Gastroesophageal sphincter (tissue), 3 donors: Measurements from ENCODE around the gene CTRB2.

Experiments used
- EP300 ChIP-seq: sonication (generic); formaldehyde crosslinking; IDR thresholded peaks from one replicate; pipeline ENCODE4 v1.6.1; 2017; ENCODE audit warnings: antibody characterized with exemption, mild to moderate bottlenecking
- POLR2A ChIP-seq, 2 donors: fragments of 450-650 bp; IDR thresholded peaks; one replicate each; pipeline ENCODE4 v1.6.1; 2017; ENCODE audit warnings: antibody characterized with exemption in 2 of 2, mild to moderate bottlenecking in 2 of 2, moderate library complexity in 1 of 2
- POLR2AphosphoS5 ChIP-seq: sonication (generic); formaldehyde crosslinking; IDR thresholded peaks from one replicate; pipeline ENCODE4 v1.6.1; 2017; ENCODE audit warnings: antibody characterized with exemption
- TF ChIP-seq, protein P1 (sequence below), 4 experiments: fragments of 200-600 bp in 2 of 4; fragments of 450-650 bp in 2 of 4; sonication (generic) in 1 of 4; IDR thresholded peaks; one replicate each; pipeline ENCODE4 v1.5.1; 2017 to 2019; ENCODE audit warnings: antibody characterized with exemption in 4 of 4, mild to moderate bottlenecking in 2 of 4, moderate library complexity in 2 of 4

DNA sequence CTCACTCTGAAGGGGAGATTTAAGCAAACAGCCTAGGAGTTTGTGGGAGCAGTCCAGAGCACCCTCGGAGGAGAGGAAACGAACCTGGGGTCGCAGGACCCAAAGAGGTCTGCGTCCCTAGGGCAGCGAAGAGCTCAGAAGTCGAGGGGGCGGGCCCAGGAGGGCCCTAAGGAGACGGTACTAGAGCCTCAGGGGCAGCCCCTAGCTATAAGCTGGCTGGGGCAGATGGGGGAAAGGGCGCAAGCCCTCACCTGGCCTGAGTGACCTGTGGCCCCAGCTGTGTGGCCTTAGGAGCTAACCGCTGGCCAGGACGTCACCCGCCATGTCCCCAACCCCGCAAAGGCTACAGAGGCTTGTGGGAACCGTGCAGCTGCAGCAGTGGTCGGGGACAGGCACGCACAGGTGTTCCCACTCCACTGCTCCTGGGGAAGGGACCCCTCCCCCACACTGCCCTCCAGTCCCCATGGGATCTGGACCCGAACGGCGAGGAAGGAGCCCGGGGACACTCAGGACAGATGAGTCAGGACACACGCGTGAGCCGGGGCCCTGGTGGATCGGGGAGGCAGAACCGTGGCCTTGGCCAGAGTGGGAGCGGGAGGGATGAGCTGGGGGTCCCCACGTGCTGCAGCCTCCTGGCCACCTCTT lies 2.0 kb upstream of the CTRB2 start:
- TF ChIP-seq, protein P1, sequence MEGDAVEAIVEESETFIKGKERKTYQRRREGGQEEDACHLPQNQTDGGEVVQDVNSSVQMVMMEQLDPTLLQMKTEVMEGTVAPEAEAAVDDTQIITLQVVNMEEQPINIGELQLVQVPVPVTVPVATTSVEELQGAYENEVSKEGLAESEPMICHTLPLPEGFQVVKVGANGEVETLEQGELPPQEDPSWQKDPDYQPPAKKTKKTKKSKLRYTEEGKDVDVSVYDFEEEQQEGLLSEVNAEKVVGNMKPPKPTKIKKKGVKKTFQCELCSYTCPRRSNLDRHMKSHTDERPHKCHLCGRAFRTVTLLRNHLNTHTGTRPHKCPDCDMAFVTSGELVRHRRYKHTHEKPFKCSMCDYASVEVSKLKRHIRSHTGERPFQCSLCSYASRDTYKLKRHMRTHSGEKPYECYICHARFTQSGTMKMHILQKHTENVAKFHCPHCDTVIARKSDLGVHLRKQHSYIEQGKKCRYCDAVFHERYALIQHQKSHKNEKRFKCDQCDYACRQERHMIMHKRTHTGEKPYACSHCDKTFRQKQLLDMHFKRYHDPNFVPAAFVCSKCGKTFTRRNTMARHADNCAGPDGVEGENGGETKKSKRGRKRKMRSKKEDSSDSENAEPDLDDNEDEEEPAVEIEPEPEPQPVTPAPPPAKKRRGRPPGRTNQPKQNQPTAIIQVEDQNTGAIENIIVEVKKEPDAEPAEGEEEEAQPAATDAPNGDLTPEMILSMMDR (IDR thresholded peaks at IDR 0.05): no peak
- TF ChIP-seq POLR2AphosphoS5 (no peak), POLR2A (IDR thresholded peaks at IDR 0.05) (no peak), EP300 (no peak)
